ENCODE data around the gene KCTD20.

DNA sequence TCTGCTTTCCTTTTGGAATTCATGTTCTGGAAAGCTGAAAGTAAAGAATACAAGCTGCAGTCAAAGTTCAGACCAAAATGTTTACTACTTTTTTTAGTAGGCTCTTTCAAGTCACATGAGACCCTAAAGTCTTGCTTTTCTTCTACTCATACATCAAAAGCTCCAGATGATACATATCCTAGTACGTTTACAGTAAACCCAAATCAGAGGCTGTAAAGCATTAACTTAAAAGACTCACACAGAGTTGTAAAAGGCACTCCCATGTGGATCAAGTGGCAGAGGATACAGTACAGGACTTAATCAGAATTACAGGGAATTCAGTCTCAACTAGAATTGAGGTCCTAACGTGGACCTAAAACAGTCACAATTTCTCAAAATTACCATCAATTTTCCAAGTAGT lies 63.8 kb downstream of the KCTD20 start:
- TF ChIP-seq REST (IDR thresholded peaks at IDR 0.05; ENCODE audit: insufficient read depth in 1 of 2, low read depth in 2 of 2, low read length in 1 of 2) (no peak), POLR2AphosphoS5 (IDR thresholded peaks at IDR 0.05; ENCODE audit: low read depth, low read length) (no peak), SIN3A (IDR thresholded peaks at IDR 0.05; ENCODE audit: borderline replicate concordance, insufficient read depth, low read depth, low read length) (no peak), TCF7L2 (IDR thresholded peaks at IDR 0.05; ENCODE audit: low read depth, low read length) (no peak)
- TF ChIP-seq, protein P1, sequence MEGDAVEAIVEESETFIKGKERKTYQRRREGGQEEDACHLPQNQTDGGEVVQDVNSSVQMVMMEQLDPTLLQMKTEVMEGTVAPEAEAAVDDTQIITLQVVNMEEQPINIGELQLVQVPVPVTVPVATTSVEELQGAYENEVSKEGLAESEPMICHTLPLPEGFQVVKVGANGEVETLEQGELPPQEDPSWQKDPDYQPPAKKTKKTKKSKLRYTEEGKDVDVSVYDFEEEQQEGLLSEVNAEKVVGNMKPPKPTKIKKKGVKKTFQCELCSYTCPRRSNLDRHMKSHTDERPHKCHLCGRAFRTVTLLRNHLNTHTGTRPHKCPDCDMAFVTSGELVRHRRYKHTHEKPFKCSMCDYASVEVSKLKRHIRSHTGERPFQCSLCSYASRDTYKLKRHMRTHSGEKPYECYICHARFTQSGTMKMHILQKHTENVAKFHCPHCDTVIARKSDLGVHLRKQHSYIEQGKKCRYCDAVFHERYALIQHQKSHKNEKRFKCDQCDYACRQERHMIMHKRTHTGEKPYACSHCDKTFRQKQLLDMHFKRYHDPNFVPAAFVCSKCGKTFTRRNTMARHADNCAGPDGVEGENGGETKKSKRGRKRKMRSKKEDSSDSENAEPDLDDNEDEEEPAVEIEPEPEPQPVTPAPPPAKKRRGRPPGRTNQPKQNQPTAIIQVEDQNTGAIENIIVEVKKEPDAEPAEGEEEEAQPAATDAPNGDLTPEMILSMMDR (IDR thresholded peaks at IDR 0.05), result no peak

Measured in Panc1 (cell line).